Smooth muscle cell (in vitro differentiated cells): ENCODE measurements around the gene FRMD4B. TPM values are rescaled to one million over a fixed set of nuclear protein-coding genes. Genes with fewer than 3 reads are reported as not detected.

Experiments used
- DNase-seq: peaks from one replicate; lab custom pipeline; 2025; ENCODE audit not compliant: unreplicated experiment; lab: John Stamatoyannopoulos, UW
- H2AFZ ChIP-seq: fragments of 200-600 bp; sonication (generic); 2 replicates; pipeline ENCODE4 v1.6.0; 2016; ENCODE audit warnings: antibody characterized with exemption, low read depth, mild to moderate bottlenecking
- H3F3A ChIP-seq: fragments of 200-600 bp; sonication (generic); 2 replicates; pipeline ENCODE4 v1.6.0; 2017; ENCODE audit warnings: antibody characterized with exemption, low read depth
- H3K27ac ChIP-seq: fragments of 200-600 bp; sonication (generic); 2 replicates; pipeline ENCODE4 v1.5.1; 2016; ENCODE audit warnings: low read depth, mild to moderate bottlenecking
- H3K27me3 ChIP-seq: fragments of 200-600 bp; sonication (generic); 2 replicates; pipeline ENCODE4 v1.6.1; 2016; ENCODE audit warnings: low read depth, mild to moderate bottlenecking
- H3K36me3 ChIP-seq: fragments of 200-600 bp; sonication (generic); 2 replicates; pipeline ENCODE4 v1.5.1; 2016; ENCODE audit warnings: low read depth
- H3K4me1 ChIP-seq: fragments of 200-600 bp; sonication (generic); 2 replicates; pipeline ENCODE4 v1.5.1; 2016; ENCODE audit warnings: low read depth
- H3K4me2 ChIP-seq: fragments of 200-600 bp; sonication (generic); 2 replicates; pipeline ENCODE4 v1.6.0; 2016; ENCODE audit warnings: mild to moderate bottlenecking
- H3K4me3 ChIP-seq: fragments of 200-600 bp; sonication (generic); 2 replicates; pipeline ENCODE4 v1.5.1; 2016; ENCODE audit warnings: mild to moderate bottlenecking
- H3K79me2 ChIP-seq: fragments of 200-600 bp; sonication (generic); 2 replicates; pipeline ENCODE4 v1.6.0; 2016; ENCODE audit warnings: low read depth, mild to moderate bottlenecking
- H3K9ac ChIP-seq: fragments of 200-600 bp; sonication (generic); 2 replicates; pipeline ENCODE4 v1.6.0; 2016; ENCODE audit warnings: low read depth
- H3K9me3 ChIP-seq: fragments of 200-600 bp; sonication (generic); replicated peaks from 2 replicates; pipeline ENCODE4 v1.5.1; 2016; ENCODE audit warnings: low read depth
- H4K20me1 ChIP-seq: fragments of 200-600 bp; sonication (generic); 2 replicates; pipeline ENCODE4 v1.6.0; 2016; ENCODE audit warnings: low read depth
- CTCF ChIP-seq: fragments of 200-600 bp; sonication (generic); IDR thresholded peaks from 2 replicates; pipeline ENCODE4 v1.5.1; 2017; ENCODE audit warnings: borderline replicate concordance, mild to moderate bottlenecking, antibody characterized with exemption; ENCODE audit not compliant: insufficient read depth, poor library complexity, severe bottlenecking
- WGBS: methylation state at CpG from one replicate; pipeline ENCODE4 v1.1.7; 2016; ENCODE audit warnings: low lambda C conversion rate; 5-methylcytosine and 5-hydroxymethylcytosine counted together
- polyA plus RNA-seq: library from polyadenylated mRNA; unstranded; fragments of >200 nt; fragmentation: Nextera tagmentation; extraction: Ambion mirVana; gene quantifications from 2 replicates; pipeline ENCODE4 v1.2.1, GENCODE V29; 2016
- total RNA-seq: library from RNA; depleted of rRNA; stranded (reverse); fragments of >200 nt; gene quantifications from 2 replicates; pipeline ENCODE4 v1.2.3, GENCODE V29; 2014

The FRMD4B gene
- total and polyA plus RNA-seq, 2 experiments from 2014 or later = 3.7 to 24.3 TPM

- H3F3A ChIP-seq = no peaks in the 10 kb centered on the region
- TF ChIP-seq CTCF = no peak
Measured at GRCh38 chr3:69193749-69194148, 192.1 kb downstream of the FRMD4B start.

GRCh38 chr3:69191516-69191915 lies 194.4 kb downstream of the FRMD4B start:
- no peaks in the 10 kb centered on the region for H3K36me3 ChIP-seq
- no peaks in the 10 kb centered on the region for H4K20me1 ChIP-seq
- H2AFZ ChIP-seq = no peak overlapping the region
- H3K4me1 ChIP-seq = no peaks in the 10 kb centered on the region
- TF ChIP-seq CTCF = no peak
- no peaks in the 10 kb centered on the region for H3F3A ChIP-seq
- H3K4me3 ChIP-seq = no peak overlapping the region
- H3K27me3 ChIP-seq = no peaks in the 10 kb centered on the region
- no peak for DNase-seq
- no peaks in the 10 kb centered on the region for H3K9me3 ChIP-seq
- H3K4me2 ChIP-seq = no peak overlapping the region
- H3K9ac ChIP-seq = no peak overlapping the region
- no peaks in the 10 kb centered on the region for H3K79me2 ChIP-seq
- H3K27ac ChIP-seq = no peak overlapping the region

More at GRCh38 chr3:69193749-69194148, 192.1 kb downstream of the FRMD4B start:
- Histone ChIP-seq H3K36me3 (no peaks in the 10 kb centered on the region), H3K9ac (no peak overlapping the region), H3K4me3 (no peak overlapping the region), H3K4me1 (no peaks in the 10 kb centered on the region), H4K20me1 (no peaks in the 10 kb centered on the region), H3K9me3 (no peaks in the 10 kb centered on the region), H3K27me3 (no peaks in the 10 kb centered on the region), H2AFZ (no peak overlapping the region), H3K79me2 (no peaks in the 10 kb centered on the region), H3K4me2 (no peak overlapping the region), H3K27ac (no peak overlapping the region)
- DNase-seq = no peak
- 86% methylated on average over 3 of the region's 3 CpGs for WGBS

- H3K4me2 ChIP-seq = no peak overlapping the region
- no peak overlapping the region for H3K9ac ChIP-seq
- H3K27me3 ChIP-seq = no peaks in the 10 kb centered on the region
- H3K27ac ChIP-seq = no peak overlapping the region
- H3K36me3 ChIP-seq = no peaks in the 10 kb centered on the region
- H3K79me2 ChIP-seq = no peaks in the 10 kb centered on the region
- TF ChIP-seq CTCF = no peak
- no peak for DNase-seq
- no peak overlapping the region for H3K4me3 ChIP-seq
- no peaks in the 10 kb centered on the region for H3F3A ChIP-seq
- no peak overlapping the region for H2AFZ ChIP-seq
- 77% methylated on average over 4 of the region's 4 CpGs for WGBS
- no peaks in the 10 kb centered on the region for H4K20me1 ChIP-seq
- H3K4me1 ChIP-seq = no peaks in the 10 kb centered on the region
- H3K9me3 ChIP-seq = no peaks in the 10 kb centered on the region
Measured at GRCh38 chr3:69189487-69189886, 196.4 kb downstream of the FRMD4B start.

- H3K9ac ChIP-seq = no peak overlapping the region
- no peaks in the 10 kb centered on the region for H3K27me3 ChIP-seq
- no peak for TF ChIP-seq CTCF
- H3K36me3 ChIP-seq = no peaks in the 10 kb centered on the region
- no peak overlapping the region for H2AFZ ChIP-seq
- H3K4me2 ChIP-seq = no peak overlapping the region
- peaks cover 4% of the 10 kb centered on the region for H3F3A ChIP-seq
- peaks cover 7% of the 10 kb centered on the region for H3K4me1 ChIP-seq
- no peak for DNase-seq
- 97% methylated on average over 4 of the region's 4 CpGs for WGBS
- no peaks in the 10 kb centered on the region for H4K20me1 ChIP-seq
- no peaks in the 10 kb centered on the region for H3K9me3 ChIP-seq
- no peaks in the 10 kb centered on the region for H3K79me2 ChIP-seq
- H3K27ac ChIP-seq = no peak overlapping the region
- no peak overlapping the region for H3K4me3 ChIP-seq
Measured at GRCh38 chr3:69186575-69187093, 199.3 kb downstream of the FRMD4B start.
